Omental fat pad (tissue), 4 donors: ENCODE measurements around the gene CTDSPL. TPM values are rescaled to one million over a fixed set of nuclear protein-coding genes. Genes with fewer than 3 reads are reported as not detected.

Experiments used
- ATAC-seq: fragments of 150-250 bp; one replicate; pipeline ENCODE4 v1.9.1; 2016; ENCODE audit warnings: mild to moderate bottlenecking, moderate library complexity; ENCODE audit not compliant: low FRiP score
- DNase-seq: peaks from one replicate; pipeline ENCODE4 v3.0.0-alpha.2; 2019; ENCODE audit warnings: low spot score
- total RNA-seq, 4 donors: library from RNA; depleted of rRNA; stranded (reverse); fragments of >200 nt; gene quantifications; one replicate each; pipeline ENCODE4 v1.1.0, GENCODE V29; 2016
- TF ChIP-seq, protein P1 (sequence below), 3 donors: fragments of 450-650 bp; IDR thresholded peaks; one replicate each; pipeline ENCODE4 v1.5.1; 2016 to 2017; ENCODE audit warnings: antibody characterized with exemption in 3 of 3, mild to moderate bottlenecking in 3 of 3, moderate library complexity in 2 of 3

CTDSPL gene
- total RNA-seq, 4 donors from 2014 or later = 23.9 to 41.8 (median 33.2) TPM

DNA sequence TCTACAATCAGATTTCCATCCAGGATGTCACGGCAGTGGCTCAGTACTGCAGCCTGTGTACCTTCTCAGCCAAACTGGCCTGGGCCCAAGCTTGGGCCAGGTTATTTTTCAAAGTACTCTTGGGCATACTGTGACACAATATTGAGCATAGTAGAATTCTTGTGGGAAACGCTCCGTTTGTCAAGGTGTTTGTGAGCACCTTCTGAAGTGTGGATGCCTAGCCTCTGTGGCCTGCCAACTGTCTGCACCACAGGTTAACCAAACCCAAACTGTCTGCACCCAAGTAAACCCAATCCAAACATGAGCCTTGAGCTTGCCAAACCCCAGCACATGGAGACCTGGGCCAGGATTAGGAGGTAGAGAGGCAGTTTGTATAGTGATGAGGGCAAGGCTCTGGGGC, 25.4 kb downstream of the CTDSPL start:
- TF ChIP-seq, protein P1, sequence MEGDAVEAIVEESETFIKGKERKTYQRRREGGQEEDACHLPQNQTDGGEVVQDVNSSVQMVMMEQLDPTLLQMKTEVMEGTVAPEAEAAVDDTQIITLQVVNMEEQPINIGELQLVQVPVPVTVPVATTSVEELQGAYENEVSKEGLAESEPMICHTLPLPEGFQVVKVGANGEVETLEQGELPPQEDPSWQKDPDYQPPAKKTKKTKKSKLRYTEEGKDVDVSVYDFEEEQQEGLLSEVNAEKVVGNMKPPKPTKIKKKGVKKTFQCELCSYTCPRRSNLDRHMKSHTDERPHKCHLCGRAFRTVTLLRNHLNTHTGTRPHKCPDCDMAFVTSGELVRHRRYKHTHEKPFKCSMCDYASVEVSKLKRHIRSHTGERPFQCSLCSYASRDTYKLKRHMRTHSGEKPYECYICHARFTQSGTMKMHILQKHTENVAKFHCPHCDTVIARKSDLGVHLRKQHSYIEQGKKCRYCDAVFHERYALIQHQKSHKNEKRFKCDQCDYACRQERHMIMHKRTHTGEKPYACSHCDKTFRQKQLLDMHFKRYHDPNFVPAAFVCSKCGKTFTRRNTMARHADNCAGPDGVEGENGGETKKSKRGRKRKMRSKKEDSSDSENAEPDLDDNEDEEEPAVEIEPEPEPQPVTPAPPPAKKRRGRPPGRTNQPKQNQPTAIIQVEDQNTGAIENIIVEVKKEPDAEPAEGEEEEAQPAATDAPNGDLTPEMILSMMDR (IDR thresholded peaks at IDR 0.05) = no peak
- ATAC-seq (no peak), DNase-seq (no peak)

- ATAC-seq (peak; percentile 57), DNase-seq (no peak)
- TF ChIP-seq, protein P1 (IDR thresholded peaks at IDR 0.05) = no peak
Observed at GRCh38 chr3:37887824-37888223, 26.1 kb downstream of the CTDSPL start.

- no peak for DNase-seq
- ATAC-seq = no peak
- TF ChIP-seq, protein P1 (IDR thresholded peaks at IDR 0.05) = no peak
Observed at GRCh38 chr3:37888421-37888820, 26.7 kb downstream of the CTDSPL start.

GRCh38 chr3:37890522-37890921, 28.8 kb downstream of the CTDSPL start:
- no peak for DNase-seq
- ATAC-seq = no peak
- TF ChIP-seq, protein P1 (IDR thresholded peaks at IDR 0.05) = no peak

GRCh38 chr3:37891227-37891626, 29.5 kb downstream of the CTDSPL start:
- no peak for ATAC-seq
- no peak for DNase-seq
- TF ChIP-seq, protein P1 (IDR thresholded peaks at IDR 0.05) = no peak

DNA sequence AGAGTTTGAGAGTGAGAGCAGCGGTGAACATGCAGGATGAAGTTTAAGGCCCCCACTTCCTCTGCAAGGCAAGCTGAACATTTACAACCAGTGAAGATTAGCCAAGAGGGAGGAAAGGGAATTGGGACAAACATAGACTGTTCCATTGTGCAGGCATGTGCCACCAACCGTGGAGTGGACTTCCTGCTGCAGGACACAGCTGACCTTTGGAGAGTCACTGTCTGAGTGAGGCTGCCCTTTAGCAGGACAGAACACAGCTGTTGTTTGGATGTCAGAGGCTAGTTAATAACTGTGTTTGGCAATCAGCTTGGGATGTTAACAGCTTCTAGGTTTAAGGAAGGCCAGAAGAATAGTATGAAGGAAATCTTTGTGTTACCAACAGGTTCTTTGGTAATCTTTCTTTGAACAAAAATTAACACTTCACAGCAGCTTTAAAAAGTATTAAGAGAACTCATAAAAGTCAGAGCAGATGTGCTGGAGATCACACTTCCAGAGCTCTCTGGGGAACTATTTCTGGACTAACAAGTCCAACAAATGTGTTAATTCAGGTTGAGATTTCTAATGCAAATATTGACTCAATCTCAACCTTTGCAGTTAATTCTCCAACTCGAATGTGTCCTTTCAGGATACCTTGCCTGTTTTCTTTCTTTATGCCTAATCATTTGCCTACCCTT, 31.4 kb downstream of the CTDSPL start:
- ATAC-seq = peak; percentile 73
- TF ChIP-seq, protein P1 (IDR thresholded peaks at IDR 0.05) = no peak
- no peak for DNase-seq

GRCh38 chr3:37896827-37897226, 35.1 kb downstream of the CTDSPL start:
- TF ChIP-seq, protein P1 (IDR thresholded peaks at IDR 0.05) = no peak
- ATAC-seq = no peak
- no peak for DNase-seq
